Glomerular visceral epithelial cell (primary cell): ENCODE measurements around the gene UGT2B15.
"Not testable (repeated sequence)": the region's sequence is repeated elsewhere in the genome, so short reads cannot be mapped to it uniquely, and the experiment has no call there.

Experiments
- DNase-seq: peaks from one replicate; pipeline ENCODE4 v3.0.0-alpha.2; 2016; ENCODE audit errors: extremely low spot score

The UGT2B15 gene

GRCh38 chr4:68670479-68670939 lies at the start of gene UGT2B15:
Gene UGT2B15, minus strand, starts transcription at chr4:68670652. Its CDS starts 34 bp downstream, at chr4:68670618.
- not testable (repeated sequence) for DNase-seq

- no peak for DNase-seq
Measured at GRCh38 chr4:68719075-68719473, 48.6 kb upstream of the UGT2B15 start.

GRCh38 chr4:68718447-68719074 lies 48.1 kb upstream of the UGT2B15 start:
- no peak for DNase-seq

GRCh38 chr4:68717999-68718398 lies 47.5 kb upstream of the UGT2B15 start:
- no peak for DNase-seq

- DNase-seq = no peak
Measured at GRCh38 chr4:68714400-68714799, 43.9 kb upstream of the UGT2B15 start.

- no peak for DNase-seq
Measured at GRCh38 chr4:68712207-68712606, 41.8 kb upstream of the UGT2B15 start.

GRCh38 chr4:68708566-68708965 lies 38.1 kb upstream of the UGT2B15 start:
- DNase-seq = no peak

- DNase-seq = not testable (repeated sequence)
Measured at GRCh38 chr4:68703168-68703567, 32.7 kb upstream of the UGT2B15 start.

- DNase-seq = no peak
Measured at GRCh38 chr4:68700152-68700551, 29.7 kb upstream of the UGT2B15 start.

- no peak for DNase-seq
Measured at GRCh38 chr4:68693325-68694075, 23.0 kb upstream of the UGT2B15 start.

GRCh38 chr4:68691186-68691585 lies 20.7 kb upstream of the UGT2B15 start:
- DNase-seq = no peak

- no peak for DNase-seq
Measured at GRCh38 chr4:68683034-68683433, 12.6 kb upstream of the UGT2B15 start.

- DNase-seq = not testable (repeated sequence)
Measured at GRCh38 chr4:68681298-68681697, 10.8 kb upstream of the UGT2B15 start.

- no peak for DNase-seq
Measured at GRCh38 chr4:68673143-68673542, 2.7 kb upstream of the UGT2B15 start.

GRCh38 chr4:68671217-68671616 lies 765 bp upstream of the UGT2B15 start:
- DNase-seq = not testable (repeated sequence)

GRCh38 chr4:68668537-68669163 lies 1.8 kb downstream of the UGT2B15 start:
- DNase-seq = not testable (repeated sequence)

- not testable (repeated sequence) for DNase-seq
Measured at GRCh38 chr4:68667551-68667950, 2.9 kb downstream of the UGT2B15 start.

GRCh38 chr4:68664721-68665120 lies 5.7 kb downstream of the UGT2B15 start:
- DNase-seq = not testable (repeated sequence)

- not testable (repeated sequence) for DNase-seq
Measured at GRCh38 chr4:68662836-68663574, 7.4 kb downstream of the UGT2B15 start.

- no peak for DNase-seq
Measured at GRCh38 chr4:68658672-68659071, 11.8 kb downstream of the UGT2B15 start.

- not testable (repeated sequence) for DNase-seq
Measured at GRCh38 chr4:68657022-68657594, 13.3 kb downstream of the UGT2B15 start.
